ENCODE measurements around the gene ZCCHC10.

DNA sequence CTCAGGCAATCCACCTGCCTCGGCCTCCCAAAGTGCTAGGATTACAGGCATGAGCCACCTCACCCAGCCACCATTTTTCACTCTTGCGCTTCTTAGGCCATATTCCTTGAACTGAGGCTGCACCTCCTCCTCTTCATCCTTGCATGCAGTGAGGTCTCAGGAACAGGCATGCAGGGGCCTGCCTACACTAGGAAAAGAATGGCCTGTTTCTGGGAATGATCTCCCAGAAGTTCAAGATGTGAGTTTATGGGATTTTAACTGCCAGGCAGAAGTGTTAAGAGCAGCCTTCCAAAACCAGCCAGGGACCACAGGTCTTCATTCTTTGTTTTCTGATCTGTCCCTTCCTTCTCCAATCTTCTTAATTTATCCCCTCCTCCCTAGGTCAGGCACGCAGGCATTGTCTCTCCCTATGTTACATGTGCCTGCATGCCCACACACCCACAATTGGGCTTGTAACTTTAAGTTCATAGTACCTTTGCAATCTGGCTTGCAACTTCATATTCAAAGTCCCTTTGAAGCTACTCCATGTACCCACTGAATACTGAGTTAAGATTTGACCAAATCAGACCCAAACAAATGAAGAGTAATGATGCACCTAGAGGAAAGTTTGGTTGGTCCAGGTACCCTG lies 14.9 kb upstream of the ZCCHC10 start:
- TF ChIP-seq, protein P1, sequence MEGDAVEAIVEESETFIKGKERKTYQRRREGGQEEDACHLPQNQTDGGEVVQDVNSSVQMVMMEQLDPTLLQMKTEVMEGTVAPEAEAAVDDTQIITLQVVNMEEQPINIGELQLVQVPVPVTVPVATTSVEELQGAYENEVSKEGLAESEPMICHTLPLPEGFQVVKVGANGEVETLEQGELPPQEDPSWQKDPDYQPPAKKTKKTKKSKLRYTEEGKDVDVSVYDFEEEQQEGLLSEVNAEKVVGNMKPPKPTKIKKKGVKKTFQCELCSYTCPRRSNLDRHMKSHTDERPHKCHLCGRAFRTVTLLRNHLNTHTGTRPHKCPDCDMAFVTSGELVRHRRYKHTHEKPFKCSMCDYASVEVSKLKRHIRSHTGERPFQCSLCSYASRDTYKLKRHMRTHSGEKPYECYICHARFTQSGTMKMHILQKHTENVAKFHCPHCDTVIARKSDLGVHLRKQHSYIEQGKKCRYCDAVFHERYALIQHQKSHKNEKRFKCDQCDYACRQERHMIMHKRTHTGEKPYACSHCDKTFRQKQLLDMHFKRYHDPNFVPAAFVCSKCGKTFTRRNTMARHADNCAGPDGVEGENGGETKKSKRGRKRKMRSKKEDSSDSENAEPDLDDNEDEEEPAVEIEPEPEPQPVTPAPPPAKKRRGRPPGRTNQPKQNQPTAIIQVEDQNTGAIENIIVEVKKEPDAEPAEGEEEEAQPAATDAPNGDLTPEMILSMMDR (IDR thresholded peaks at IDR 0.05 in 2 of 3, conservative IDR thresholded peaks at IDR 0.05 in 1 of 3; ENCODE audit: control insufficient read depth in 2 of 3, extremely low read depth in 1 of 3, insufficient read depth in 1 of 3, low read depth in 3 of 3, low read length in 3 of 3) = no peak
- TF ChIP-seq BMI1 (IDR thresholded peaks at IDR 0.05; ENCODE audit: borderline replicate concordance) (no peak), POLR2AphosphoS5 (IDR thresholded peaks at IDR 0.05; ENCODE audit: low read length) (no peak)
